Diencephalon (tissue), 1 donor: ENCODE results near the gene TTLL11. TPM values are rescaled to one million over a fixed set of nuclear protein-coding genes. Genes with fewer than 3 reads are reported as not detected.

Source experiments
- small RNA-seq: library from RNA; depleted of rRNA; stranded (forward); fragments of <200 nt; gene quantifications from one replicate; pipeline ENCODE3, GENCODE V24; 2014
- total RNA-seq: library from RNA; depleted of rRNA; stranded (reverse); fragments of >200 nt; gene quantifications from one replicate; pipeline ENCODE4 v1.2.3, GENCODE V29; 2014

TTLL11 gene
- total RNA-seq, result 42.0 TPM

DNA sequence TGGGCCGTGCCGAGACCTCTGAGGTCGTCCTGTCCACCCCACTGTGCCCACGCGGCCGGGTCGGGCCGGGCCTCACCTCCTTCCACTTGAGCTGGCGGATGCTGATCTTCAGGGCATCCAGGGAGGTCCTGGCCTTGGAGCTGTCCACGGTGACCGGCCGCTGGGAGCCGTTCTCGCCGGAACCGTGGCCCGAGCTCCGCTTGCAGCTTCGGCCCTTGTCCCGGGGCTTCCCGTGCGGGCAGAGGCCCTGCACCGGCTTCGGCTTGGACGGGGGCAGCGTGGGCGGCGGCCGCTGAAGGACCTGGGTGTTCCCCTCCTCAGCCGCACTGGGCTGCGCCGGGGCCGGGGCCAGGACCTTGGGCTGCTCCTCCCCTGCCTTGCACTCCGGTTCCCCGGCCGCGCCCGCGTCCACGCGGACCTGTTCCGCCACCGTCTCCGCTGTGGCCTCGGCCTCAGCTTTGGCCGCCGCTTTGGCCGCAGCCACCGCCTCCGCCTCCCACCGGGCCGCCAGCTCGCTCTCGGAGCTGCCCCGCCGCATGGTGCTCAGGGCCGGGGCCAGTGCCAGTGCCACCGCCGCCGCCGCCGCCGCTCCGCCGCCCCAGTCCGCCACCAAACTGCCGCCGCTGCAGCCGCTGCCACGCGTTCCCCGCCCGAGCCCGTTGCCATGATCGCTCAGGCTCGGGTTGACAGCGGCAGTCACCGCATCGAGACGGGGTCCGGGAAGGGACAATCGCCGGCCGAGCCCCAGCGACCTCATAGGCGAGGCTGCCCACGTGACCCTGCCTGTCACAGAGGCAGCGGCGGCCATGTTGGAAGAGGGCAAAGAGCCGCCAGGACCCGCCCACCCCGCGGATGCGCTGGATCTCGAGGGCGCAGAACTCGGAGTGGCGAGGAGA, at the start of gene TTLL11:
TSS of gene TTLL11 (minus strand) at position 698 of the 896 bp plus-strand sequence. CDS start at position 538, 160 bp downstream.

Small RNAs within 50 kb of the gene (small RNA-seq; reads per million reads assigned to genes)
- not detected for gene MIR4478

Other genes starting within 250 kb of the TTLL11 start
- gene NDUFA8, start 66.5 kb upstream of the TTLL11 start, total RNA-seq, result 58.4 TPM
- gene MORN5, start 66.6 kb upstream of the TTLL11 start, total RNA-seq, result 7.8 TPM
- gene LHX6, start 135.6 kb upstream of the TTLL11 start, total RNA-seq, result 22.1 TPM
- 21.0 TPM for gene RBM18, start 171.5 kb upstream of the TTLL11 start, total RNA-seq
- 25.1 TPM for gene MRRF, start 171.6 kb upstream of the TTLL11 start, total RNA-seq